GM18526 (cell line): ENCODE measurements around the gene MTAP.
A peak's percentile ranks its signal among the peaks of the same experiment; 100 is the strongest.

Experiments
- POLR2A ChIP-seq: IDR thresholded peaks from 3 replicates; pipeline ENCODE4 v1.6.1; 2011; ENCODE audit not compliant: insufficient read length; ENCODE audit errors: extremely low read depth

MTAP gene

DNA sequence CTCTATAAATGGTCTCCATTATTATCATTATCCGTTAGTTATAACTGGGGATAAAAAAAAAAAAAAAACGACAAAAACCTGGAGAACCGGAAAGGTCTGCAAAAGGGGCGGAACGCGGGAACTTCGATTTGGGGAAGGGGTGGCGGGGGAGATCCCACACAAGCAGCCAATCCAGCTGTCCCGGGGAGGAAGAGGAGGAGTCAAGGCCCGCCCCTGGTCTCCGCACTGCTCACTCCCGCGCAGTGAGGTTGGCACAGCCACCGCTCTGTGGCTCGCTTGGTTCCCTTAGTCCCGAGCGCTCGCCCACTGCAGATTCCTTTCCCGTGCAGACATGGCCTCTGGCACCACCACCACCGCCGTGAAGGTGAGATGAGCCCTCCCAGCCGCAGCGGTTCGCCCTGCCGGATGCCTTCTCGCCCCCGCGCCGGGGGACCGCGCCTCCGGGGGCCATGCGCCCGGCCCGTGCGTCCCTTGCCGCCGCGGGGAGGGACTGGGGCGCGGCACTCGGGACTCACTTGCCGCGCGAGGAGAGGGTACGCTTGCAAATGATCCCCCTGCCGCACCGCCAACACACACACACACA is at the start of gene MTAP:
Gene MTAP, plus strand, starts transcription at position 219 of the 583 bp plus-strand sequence. Its CDS starts 113 bp downstream, at position 332.
- TF ChIP-seq POLR2A: peak; percentile 84

DNA sequence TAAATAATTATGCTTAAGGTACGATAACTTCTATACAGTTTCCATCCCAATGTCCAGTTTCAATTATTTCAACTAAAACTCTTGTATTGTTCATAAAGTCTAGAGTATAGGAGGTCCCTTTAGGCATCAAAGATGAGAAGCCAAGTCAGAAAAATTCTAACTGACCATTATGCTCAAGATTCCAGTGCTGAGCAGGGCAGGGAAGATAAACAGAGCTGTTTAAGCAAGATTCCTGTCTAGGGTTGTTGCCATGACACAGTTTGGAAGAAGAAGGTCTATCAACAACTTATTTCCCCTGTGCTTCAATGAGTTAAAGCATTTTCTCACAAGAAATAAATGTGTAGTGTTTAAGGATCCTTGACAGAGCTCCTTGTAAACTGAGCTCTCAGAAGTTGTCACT is 48.9 kb upstream of the MTAP start:
- TF ChIP-seq POLR2A: no peak

DNA sequence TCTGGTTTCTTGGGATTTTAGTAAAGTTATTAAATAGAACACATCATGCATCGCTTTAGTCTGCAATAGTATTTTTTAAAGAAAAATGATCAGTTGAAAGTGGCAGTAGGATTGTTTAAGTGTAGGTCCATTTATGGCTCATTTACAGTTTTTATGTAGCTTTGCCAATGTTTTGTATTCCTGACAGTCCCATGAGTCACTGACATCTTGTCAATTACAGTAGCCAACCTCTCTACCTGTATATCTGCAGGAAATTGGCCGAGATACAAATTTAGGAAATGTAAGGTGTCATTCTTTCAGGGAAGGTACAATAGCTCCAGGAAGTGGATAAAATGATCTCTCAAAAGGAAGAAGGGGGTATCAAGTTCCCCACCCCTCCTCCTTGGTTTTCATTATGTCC is 47.7 kb upstream of the MTAP start:
- no peak for TF ChIP-seq POLR2A

DNA sequence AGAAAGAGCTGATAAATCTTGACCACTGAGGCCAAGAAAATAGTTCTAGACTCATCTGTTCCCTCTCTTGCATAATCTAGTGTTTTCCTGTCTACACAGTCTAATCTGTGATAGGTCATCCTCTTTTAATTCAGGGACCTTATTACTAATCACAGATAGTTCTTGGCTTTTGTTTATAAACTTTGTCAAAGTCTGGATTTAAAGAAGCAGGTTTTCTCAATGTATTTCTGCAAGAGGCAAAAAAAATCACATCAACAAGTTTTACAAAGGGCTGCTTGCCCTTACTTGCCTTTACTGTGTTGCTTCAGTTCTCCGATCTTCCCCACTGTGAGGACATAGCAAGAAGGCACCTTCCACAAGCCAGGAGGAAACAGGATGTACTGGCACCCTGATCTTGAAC is 43.9 kb upstream of the MTAP start:
- no peak for TF ChIP-seq POLR2A

DNA sequence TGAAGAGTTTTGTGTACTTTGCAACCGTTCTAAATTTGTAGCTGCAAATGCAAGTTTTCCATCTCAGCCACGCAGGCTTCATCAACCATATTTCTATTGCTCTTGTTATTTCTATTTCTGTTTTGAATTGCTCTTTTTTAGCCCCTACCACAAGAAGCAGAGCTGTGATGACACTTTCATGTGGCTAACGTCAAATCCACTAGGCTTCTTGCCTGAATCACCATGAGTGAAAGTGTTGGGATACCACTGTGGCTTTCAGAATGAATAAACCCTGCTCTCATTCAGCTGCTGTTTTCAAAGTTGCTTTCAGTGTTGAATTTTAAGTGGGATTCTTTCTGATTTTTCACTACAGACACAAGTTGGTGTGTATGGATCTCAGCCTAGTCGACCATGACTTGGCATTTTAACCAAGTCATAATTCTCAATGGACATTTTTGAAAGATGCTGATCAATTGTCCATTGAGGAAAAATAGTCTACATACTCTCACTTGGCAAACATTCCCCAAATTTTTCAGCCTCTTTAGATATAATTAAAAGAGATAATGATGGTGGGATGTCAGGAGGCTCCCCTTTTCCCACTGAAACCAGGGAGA is 41.0 kb upstream of the MTAP start:
- no peak for TF ChIP-seq POLR2A

DNA sequence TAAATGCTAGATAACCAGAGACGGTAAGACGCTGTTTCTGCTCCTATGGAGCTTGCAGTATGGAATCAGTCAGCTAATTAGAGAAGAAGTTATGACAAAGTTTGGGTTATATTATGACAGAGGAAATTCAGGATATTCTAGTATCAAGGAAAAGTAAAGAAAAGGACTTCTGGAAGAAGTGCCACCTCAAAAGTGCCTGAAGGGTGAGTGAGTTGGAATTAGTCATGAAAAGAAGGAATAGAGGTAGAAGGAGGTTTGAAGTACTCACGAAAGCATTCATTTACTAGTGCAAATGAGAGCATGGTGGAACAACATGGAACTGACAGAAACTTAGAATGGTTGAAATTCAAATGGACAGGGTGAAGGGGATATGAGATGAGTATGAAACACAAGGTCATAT is 40.4 kb upstream of the MTAP start:
- no peak for TF ChIP-seq POLR2A

DNA sequence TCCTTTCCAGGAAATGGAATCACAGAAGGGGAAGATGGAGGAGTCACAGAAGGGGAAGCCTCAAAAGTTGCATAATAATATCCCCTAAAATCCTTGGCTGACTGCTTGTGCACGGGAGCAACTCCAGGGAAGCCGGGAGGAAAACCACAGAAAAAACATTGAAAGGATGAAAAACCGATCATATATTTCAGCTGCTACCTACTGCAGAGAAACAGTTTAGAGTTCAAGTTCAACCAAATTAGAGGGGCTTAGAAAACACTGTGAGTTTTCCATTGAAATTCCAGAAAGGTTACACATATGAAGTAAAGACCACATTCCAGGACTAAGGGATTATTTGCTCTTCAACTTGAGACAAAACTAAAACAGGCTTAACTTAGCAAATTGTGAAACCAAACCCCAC is 37.6 kb upstream of the MTAP start:
- TF ChIP-seq POLR2A: no peak

DNA sequence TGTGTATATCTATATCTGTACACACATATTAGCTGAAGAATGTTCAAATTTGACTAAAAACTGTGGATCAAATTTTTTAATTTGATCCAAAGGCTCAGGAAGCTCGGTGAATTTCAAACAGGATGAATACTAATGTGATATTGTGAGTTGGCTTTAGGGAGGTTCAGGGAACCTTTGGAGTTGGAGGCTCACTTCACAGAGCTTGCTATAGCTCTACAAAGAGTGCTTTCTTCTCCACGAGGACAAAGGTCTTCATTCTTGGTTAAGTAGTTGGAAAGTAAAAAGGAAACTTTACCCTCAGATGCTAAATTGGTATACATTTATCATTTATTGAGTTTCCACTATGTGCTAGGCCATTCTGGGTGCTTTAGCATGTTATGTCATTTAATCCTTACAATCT is 36.3 kb upstream of the MTAP start:
- no peak for TF ChIP-seq POLR2A

DNA sequence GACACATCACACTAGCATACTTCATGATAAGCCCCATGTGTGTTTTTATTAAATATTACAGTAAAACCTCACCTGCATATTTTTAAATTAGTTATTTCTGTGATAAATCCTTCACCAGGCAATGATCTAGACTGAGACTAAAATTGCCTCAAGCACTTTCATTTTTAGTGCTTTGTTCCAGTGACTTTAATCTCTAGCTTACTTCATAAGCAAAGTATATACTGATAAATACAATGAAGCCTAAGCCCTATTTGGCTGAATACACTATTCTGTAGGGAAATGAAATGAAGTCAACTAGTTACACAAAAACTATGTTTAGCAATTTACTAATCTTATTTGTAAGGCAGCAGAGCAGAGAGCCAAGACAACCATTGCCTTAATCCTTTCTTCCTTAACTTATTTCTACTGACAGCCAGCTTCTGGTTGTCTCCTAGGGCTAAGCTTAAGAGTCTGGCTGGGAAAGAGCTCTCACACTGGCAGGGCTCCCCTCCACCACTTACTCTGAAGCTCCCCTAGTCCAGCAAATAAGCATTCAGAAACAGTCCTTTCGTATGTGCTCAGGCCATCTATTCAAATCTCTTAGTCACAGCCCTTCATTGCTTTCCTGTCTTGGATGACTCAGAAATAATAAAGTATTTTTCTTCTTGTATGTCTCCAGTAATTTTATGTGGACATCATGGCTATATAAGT is 31.4 kb upstream of the MTAP start:
- no peak for TF ChIP-seq POLR2A

DNA sequence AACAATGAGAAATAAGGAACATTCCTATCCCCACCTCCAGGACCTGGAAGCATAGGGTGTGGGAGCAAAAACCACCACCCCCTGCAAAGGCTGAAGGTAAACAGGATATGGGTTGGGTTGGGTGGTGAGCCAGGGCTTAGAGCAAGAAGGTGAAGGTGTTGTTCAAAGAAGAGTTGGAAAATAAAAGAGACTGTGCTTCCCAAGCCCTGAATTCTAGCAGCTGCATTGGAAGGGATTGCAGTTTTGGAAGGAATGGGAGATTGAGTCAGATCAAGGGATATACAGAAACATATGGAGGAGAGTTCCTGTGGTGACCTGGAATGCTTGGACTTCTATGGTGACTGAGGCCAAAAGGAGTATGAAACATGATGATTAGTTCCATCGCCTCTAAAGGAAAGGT is 24.7 kb upstream of the MTAP start:
- no peak for TF ChIP-seq POLR2A

DNA sequence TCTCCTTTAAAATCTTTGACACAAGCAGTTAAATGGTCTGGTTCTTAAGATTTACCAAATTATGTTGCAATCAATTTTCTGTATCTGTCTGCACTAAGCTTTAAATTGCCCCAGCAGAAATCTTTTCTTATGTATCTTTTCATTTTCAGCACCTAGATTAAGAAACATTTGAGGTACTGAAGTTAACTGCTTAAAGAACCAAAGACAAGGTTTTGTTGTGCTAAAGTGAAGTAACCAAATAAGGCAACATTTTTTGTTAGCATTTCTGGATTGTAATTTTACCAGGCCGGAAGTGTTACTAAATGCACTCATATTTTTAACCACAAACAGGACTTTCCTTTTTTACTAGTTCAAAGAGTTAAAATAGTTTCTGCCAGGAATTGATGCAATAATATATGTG is 24.1 kb upstream of the MTAP start:
- TF ChIP-seq POLR2A: no peak

DNA sequence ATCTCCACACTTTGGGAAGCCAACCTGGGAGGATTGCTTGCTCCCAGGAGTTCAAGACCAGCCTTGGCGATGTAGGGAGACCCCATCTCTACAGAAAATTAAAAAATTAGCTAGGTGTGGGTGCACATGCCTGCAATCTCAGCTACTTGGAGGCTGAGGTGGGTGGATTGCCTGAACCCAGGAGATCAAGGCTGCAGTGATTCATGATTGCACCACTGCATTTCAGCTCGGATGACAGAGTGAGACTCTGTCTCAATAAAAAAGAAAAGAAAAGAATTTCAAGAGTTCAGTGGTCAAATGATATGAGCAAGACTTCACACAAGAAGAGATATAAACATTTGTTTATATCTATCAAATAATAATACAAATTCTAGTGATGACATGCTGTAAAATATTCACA is 23.0 kb upstream of the MTAP start:
- TF ChIP-seq POLR2A: no peak

DNA sequence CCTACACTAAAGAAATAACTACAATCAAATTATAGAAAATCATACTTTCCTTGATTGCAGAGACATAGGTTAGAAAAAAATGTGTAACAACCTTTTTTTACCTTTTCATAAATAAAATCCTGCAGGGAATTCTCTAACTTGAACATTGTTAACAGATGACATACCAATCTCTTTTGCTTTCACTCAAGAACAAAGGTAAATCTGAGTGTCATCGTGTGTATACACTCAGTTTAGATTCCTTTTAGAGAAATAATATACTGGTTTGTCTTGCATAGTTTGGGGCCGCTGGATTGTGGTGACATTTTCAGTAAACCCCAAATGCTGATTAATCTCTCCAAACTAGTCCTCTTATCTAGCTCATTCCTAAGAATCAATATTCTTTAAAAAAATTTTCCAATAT is 20.8 kb upstream of the MTAP start:
- TF ChIP-seq POLR2A: no peak

DNA sequence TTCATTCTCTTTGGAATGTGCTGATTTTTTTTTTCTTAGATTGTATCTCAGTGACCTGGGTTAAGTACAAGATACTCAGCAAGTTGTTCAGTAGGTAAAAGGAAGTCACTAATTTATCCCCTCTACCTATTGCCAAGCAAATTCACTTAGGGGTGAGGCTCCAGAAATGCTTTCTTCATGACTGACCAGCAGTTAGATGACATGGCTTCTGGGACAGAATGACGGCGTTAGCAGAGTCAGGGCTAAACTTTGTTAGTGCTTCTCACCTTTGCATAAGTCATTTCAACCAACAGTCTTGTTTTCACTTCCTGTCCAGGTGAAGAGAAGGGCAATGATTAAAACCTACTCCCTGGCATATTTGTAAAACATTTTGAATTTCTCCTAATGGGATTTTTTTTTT is 20.2 kb upstream of the MTAP start:
- TF ChIP-seq POLR2A: no peak

DNA sequence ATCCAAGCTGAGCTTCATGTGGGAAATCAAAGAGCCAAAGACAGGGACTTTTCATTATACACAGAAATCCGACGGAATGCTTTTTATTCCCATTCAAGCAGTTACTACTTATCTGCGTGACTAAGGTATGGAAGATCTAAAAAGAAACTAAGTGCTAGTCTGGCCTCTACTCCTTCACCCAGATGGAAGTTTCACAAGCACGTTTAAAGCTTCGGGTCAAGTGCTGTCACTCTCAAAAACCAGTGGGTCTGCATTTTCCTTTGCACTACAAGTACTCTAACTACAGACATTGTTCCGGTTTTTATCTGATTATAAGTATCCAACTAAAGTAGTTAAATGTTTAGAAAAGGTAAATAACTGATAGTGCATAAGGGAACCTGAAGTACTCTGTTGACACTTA is 13.7 kb upstream of the MTAP start:
- TF ChIP-seq POLR2A: no peak

DNA sequence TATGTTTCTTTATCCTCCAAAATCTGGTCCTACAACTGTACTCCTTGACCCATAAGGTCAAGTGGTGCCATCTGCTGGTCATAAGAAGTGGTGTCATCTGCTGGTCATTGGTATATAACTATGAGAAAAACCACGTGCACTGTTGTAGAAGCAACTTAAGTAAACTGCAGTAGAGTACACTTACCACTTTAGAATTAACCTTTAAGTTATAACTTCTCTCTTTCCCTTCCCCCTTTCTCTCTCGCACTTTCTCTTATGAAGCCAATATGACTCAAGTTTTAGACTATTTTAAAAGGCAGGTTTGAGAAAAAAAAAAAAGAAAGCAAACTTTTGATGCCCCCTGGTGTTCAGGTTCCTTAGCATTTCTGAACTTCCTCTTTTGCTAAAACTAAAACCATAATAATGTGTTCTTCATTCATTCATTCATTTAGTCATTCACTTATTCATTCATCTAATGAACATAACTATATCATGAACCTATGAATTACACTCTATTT is 12.8 kb upstream of the MTAP start:
- TF ChIP-seq POLR2A: no peak

DNA sequence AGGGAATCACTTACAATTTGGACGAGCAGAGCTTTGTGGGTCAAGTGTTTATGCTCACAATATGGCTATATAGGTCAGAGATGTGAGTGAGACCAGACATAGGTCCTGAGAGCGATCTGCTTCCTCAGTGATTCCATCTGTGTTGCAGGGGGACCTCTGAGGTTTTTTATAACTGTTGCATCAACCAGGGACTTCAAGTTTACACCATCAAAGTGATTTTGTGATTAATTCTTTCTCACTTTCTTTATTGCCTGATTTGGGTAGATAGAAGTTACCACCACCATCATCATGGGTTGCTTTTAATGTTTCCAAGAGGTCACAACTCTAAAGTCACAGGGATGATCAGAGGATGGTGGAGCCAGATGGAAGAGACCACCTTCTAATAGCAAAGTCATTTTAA is 7.0 kb upstream of the MTAP start:
- TF ChIP-seq POLR2A: no peak

DNA sequence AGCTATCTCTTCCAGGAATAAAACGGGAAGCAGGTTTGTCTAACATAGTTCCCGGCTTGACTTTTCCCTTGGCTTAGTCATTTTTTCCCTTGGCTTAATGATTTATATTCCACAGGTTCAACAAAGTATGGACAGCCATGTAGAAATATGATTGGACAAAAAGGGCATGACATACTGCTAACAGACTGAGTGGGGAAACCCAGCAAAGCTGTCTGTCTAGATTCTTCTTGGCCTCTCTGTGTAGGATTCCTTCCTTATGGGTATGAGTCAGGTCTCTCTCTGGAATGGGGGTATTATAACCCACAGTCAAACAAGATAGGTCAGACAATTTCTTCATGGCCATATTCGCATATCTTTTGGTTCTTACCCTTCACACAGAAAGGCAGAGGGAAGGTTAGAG is 5.7 kb upstream of the MTAP start:
- TF ChIP-seq POLR2A: no peak
